Epithelial cell of proximal tubule (primary cell): Measurements from ENCODE around the gene GLP2R. TPM values are rescaled to one million over a fixed set of nuclear protein-coding genes. Genes with fewer than 3 reads are reported as not detected.

Source experiments
- DNase-seq: peaks from one replicate; pipeline ENCODE4 v3.0.0-alpha.2; 2011; ENCODE audit warnings: low read depth
- H3K4me3 ChIP-seq: 2 replicates; pipeline ENCODE4 v1.5.1; 2011; ENCODE audit warnings: low read depth, mild to moderate bottlenecking, low read length
- CTCF ChIP-seq: conservative IDR thresholded peaks from 2 replicates; pipeline ENCODE4 v1.5.1; 2012; ENCODE audit warnings: low read depth, mild to moderate bottlenecking, low read length
- total RNA-seq: library from RNA; depleted of rRNA; stranded (reverse); fragments of >200 nt; gene quantifications from 2 replicates; pipeline ENCODE4 v1.2.3, GENCODE V29; 2015

GLP2R gene
- total RNA-seq, 1 donor from 2014 or later = 0.23 TPM

GRCh38 chr17:9865586-9865985 lies 39.9 kb downstream of the GLP2R start:
- DNase-seq = no peak
- TF ChIP-seq CTCF = no peak
- H3K4me3 ChIP-seq = no peak overlapping the region

DNA sequence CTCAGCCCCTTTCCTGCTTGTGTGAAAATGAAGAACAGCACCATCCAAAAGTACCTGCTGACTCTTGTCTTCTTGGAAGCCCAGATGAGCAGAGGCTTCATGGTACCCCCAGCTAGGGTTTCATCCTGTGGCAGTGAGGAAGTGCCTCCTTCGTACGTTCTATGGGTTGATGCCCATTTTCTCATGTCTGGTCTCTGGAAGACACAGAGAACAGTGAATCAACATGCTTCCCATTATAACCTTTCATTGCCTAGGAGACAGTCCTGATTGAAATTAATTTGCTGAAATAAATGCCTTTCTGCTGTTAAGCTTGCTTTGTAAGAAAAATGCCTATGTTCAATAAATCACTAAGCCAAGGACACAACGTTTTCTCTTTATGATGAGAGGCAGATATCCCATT lies 42.8 kb downstream of the GLP2R start:
- DNase-seq = no peak
- H3K4me3 ChIP-seq = no peak overlapping the region
- TF ChIP-seq CTCF = no peak

DNA sequence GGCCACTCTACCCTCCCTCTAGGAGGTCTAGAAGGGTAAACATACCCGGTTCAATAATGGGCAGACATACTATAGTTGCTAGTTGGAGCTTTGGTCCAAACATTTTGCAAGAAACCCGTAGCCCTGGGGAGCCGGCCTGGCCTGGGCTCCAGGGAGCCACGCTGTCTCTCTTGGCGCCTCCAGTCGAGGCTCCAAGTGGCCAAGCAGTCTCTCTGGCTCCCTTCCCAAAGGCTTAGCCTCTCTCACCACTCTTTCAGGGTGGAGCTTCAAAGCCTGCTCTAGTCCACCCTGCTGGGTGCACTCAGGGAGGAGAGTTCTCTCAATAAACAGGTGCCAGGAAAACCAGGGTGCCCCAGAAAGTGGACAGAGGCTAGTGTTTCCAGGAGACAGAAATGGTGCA lies 47.1 kb downstream of the GLP2R start:
- H3K4me3 ChIP-seq = no peak overlapping the region
- no peak for TF ChIP-seq CTCF

DNA sequence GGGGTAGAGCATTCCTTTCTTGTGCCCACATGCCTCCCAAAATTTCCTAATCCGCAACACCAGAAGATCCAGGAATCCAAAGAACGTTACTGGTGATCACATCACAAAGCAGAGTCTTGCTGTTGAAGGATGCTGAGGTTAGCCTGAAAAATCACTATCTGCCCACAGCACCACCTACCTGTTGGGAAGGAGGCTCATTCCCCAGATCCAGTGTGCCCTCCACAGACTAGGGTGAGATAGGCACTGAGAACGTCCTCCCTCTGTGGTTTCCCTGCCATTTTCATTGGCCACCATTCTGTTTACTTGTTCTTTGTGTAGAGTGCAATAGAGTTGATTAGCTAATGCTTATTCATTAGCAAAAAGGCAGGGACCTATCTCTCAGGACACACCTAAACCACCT lies 49.0 kb downstream of the GLP2R start:
- no peak for TF ChIP-seq CTCF
- DNase-seq = no peak
- H3K4me3 ChIP-seq = no peak overlapping the region

More for the DNA sequence above, 47.1 kb downstream of the GLP2R start:
- no peak for DNase-seq

GRCh38 chr17:9875441-9875840 lies 49.7 kb downstream of the GLP2R start:
- TF ChIP-seq CTCF = no peak
- peak; percentile 15 for DNase-seq
- no peak overlapping the region for H3K4me3 ChIP-seq

GRCh38 chr17:9878356-9878755 lies 52.6 kb downstream of the GLP2R start:
- H3K4me3 ChIP-seq = no peak overlapping the region
- no peak for TF ChIP-seq CTCF
- DNase-seq = no peak

GRCh38 chr17:9878786-9879525 lies 53.2 kb downstream of the GLP2R start:
- TF ChIP-seq CTCF = no peak
- H3K4me3 ChIP-seq = no peak overlapping the region
- DNase-seq = no peak
